ENCODE results near the gene CTNNA3.

DNA sequence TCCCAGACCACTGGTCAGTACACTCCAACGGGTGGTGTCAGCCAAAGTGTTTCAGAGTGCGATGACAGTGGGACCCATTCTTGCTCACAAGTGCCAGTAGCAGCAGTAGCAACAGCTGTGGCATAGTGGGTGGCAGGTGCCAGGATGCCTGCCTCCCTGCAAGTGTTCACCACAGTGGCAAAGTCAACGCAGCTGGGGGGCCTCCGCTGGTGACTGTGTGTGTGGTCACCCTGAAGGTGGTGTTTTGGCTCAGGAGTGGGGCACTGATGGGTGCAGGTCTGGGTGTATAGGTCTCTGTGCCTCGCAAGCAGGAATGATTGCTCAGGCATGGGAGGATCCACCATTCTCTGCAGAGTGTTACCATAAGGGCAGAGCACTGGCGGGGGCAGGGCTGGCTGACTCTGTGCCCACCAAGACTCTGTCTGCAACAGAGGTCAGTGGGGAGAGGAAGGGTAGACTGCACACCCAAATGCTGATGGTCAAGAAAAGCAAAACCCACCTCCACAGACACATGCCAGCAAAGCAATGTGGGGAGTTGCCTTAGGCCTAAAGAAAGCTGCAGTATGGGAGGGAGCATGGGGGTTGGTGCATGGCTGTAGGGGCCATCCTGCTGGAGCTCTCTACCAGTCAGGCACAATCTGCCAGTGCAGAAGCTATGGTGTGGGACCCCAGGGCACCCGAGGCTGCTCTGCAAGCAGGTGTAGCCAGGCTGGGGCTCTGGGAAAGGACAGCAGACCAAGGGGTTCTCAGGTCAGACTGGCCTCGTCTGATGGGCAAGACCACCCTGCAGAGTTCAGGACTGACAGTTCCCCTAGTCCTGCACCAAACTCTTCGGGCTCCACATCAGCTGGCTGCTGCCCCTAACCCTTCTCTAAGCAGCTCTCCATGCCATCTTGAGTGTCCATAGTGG lies 368.1 kb downstream of the CTNNA3 start:
- TF ChIP-seq, protein P1, sequence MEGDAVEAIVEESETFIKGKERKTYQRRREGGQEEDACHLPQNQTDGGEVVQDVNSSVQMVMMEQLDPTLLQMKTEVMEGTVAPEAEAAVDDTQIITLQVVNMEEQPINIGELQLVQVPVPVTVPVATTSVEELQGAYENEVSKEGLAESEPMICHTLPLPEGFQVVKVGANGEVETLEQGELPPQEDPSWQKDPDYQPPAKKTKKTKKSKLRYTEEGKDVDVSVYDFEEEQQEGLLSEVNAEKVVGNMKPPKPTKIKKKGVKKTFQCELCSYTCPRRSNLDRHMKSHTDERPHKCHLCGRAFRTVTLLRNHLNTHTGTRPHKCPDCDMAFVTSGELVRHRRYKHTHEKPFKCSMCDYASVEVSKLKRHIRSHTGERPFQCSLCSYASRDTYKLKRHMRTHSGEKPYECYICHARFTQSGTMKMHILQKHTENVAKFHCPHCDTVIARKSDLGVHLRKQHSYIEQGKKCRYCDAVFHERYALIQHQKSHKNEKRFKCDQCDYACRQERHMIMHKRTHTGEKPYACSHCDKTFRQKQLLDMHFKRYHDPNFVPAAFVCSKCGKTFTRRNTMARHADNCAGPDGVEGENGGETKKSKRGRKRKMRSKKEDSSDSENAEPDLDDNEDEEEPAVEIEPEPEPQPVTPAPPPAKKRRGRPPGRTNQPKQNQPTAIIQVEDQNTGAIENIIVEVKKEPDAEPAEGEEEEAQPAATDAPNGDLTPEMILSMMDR (conservative IDR thresholded peaks at IDR 0.05 in 1 of 2, IDR thresholded peaks at IDR 0.05 in 1 of 2; ENCODE audit: low read depth in 1 of 2, low read length in 2 of 2): no peak
- no peak for TF ChIP-seq EZH2 (IDR thresholded peaks at IDR 0.05; ENCODE audit: low read length, missing control alignments)
